Skin of body (tissue), 2 donors: Measurements from ENCODE around the gene EPB41L4B. TPM values are rescaled to one million over a fixed set of nuclear protein-coding genes. Genes with fewer than 3 reads are reported as not detected.
"Not testable (repeated sequence)": the region's sequence is repeated elsewhere in the genome, so short reads cannot be mapped to it uniquely, and the experiment has no call there.

Experiments
- DNase-seq: peaks from one replicate; lab custom pipeline; 2025; lab: John Stamatoyannopoulos, UW
- total RNA-seq: library from RNA; depleted of rRNA; stranded (reverse); fragments of >200 nt; gene quantifications from one replicate; pipeline ENCODE4 v1.2.3, GENCODE V29; 2014

EPB41L4B gene
- total RNA-seq = 11.3 TPM

- peak; percentile 40 for DNase-seq
Observed at GRCh38 chr9:109320742-109321448, at the start of gene EPB41L4B. Gene EPB41L4B (minus strand): TSS chr9:109321059. CDS start chr9:109320446, 613 bp downstream.

DNA sequence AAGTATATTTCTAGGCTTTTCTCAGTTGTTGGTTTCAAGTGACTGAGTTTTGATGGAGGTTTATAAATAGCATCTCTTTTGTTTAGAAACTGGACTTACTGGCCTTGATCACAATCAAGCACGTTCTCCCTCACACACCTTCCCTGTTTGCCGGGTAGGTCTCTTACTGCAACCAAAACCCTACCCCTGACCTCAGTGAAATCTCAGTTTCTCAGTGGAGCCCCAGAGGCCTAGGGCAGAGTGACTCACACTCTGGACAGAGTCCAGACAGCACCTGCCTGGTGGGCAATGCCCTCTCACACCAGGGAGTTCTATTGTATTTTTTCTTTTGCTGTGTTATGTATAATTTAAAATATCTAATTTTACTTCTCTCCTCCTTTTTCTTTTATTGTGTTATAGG is 48.4 kb upstream of the EPB41L4B start:
- no peak for DNase-seq

GRCh38 chr9:109360771-109361170 is 39.9 kb upstream of the EPB41L4B start:
- DNase-seq = no peak

DNA sequence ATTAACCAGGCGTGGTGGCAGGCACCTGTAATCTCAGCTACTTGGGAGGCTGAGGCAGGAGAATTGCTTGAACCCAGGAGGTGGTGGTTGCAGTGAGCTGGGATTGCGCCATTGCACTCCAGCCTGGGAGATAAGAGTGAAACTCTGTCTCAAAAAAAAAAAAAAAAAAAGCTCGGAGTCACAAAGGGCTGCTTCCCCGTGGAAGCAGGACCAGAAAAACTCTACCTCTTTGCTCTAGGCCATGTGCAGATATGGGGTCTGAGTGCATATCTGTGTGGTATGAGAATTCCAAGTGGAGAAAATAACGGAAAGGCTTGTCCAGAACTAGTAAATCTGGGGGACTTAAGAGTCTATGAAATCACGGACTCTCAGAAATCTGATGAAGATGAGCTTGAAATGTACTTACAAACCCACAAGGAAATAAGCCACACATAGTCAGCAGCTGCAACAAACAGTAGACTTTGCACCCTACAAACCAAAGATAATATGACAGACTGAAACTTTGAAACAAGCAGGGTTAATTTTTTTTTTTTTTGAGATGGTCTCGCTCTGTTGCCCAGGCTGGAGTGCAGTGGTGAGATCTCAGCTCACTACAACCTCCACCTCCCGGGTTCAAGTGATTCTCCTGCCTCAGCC is 38.2 kb upstream of the EPB41L4B start:
- not testable (repeated sequence) for DNase-seq

DNA sequence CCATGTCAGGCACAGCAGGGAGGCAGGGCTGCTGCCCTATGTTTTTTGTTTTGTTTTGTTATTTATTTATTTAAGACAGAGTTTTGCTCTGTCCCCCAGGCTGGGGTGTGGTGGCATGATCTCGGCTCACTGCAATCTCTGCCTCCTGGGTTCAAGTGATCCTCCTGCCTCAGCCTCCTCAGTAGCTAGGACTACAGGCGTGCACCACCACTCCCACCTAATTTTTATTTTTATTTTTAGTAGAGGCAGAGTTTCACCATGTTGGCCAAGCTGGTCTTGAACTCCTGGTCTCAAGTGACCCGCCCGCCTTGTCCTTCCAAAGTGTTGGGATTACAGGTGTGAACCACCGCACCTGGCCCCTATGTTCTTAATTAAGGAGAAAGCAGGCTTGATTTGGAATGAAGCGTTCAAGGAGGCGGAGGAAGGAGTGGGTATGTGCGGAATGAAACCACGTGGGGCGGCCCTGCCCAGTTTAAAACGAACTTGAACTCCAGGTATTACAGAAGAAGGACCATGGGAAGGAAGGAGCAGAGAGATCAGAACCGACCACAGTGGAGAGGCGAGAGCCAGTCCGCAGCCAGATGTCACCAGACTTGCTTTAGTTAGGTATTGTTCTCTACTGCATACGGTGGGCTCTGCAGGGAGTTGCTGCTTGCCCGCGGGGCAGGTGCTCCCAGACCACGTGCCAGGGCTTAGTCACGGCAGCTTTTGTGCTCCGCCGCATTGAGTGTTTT is 34.9 kb upstream of the EPB41L4B start:
- DNase-seq = no peak

- no peak for DNase-seq
Observed at GRCh38 chr9:109354190-109354589, 33.3 kb upstream of the EPB41L4B start.

DNA sequence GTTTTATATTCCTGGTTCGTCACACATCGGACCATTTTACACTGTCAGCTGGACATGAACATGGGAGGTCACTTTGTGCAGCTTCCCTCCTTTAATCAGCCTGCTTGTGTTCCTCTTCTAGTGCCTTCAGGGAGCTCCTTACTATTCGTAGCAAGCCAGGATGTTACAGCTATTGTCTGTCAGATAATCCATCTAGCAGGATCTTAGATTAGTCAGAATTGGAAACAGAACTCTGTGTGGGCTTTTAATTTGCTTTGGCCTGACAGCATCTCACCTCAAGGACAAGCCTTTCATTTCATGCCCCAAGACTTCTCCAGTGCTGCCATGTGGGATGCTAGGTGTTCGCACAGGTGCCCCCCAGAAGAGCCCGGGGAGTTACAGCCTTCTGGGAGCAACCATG is 30.2 kb upstream of the EPB41L4B start:
- no peak for DNase-seq

GRCh38 chr9:109349421-109349846 is 28.6 kb upstream of the EPB41L4B start:
- no peak for DNase-seq

GRCh38 chr9:109346904-109347303 is 26.0 kb upstream of the EPB41L4B start:
- no peak for DNase-seq

DNA sequence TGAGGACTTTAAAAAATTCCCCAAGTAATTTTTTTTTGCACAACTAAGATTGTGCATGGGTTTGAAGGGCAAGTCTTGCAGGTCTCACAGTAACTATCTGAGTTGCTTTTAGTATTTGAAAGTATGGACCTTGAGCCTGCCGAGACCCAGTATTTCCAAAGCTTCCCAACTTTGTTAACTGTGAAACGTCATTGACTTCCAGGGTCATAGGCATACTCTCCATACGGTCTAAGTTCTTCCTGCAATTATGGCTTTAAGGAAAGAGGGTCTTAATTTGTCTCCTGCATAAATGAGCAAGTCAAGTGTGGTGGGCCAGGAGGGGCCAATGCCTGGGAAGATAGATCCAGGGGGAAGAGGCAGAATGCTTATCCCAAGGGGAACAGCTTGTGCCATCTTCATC is 24.0 kb upstream of the EPB41L4B start:
- DNase-seq = no peak

DNA sequence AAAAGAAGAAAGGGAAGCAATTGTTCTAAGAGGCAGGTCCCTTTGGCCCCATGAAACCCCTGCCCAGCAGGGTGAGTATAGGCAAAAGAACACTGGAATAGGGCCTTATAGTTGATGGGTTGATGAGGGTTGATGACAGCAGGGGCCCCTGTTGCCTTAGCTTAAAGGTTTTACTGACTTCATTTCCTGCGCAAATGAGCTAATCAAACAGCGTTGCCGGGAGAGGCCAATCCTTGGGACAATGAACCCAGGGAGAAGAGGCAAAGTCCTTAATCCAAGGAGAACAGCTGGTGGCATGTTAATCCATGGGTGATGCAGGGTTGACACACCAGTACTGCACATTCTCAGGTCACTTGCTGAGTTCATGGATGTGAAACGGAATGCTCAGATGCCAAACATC is 22.0 kb upstream of the EPB41L4B start:
- DNase-seq = no peak

- DNase-seq = no peak
Observed at GRCh38 chr9:109341561-109341960, 20.7 kb upstream of the EPB41L4B start.

GRCh38 chr9:109340979-109341378 is 20.1 kb upstream of the EPB41L4B start:
- not testable (repeated sequence) for DNase-seq

DNA sequence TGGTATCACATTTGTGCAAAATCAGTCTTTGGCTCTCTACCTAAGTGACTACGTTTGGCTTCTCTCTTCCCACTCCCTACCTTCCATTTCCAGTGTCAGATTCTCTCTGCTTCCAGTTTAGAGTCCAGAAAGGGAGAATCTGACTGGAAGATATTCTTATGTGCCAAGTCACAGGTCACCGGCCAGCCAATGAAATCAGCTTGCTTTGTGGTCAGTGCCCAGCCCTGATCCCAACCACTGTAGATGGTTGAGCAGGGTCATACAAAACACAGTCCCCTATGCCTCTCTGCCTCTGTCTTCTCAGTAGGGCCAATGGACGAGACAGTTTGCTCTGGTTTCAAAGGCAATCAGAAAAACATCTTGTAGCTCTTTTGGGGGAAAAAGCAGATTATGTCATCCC is 15.6 kb upstream of the EPB41L4B start:
- no peak for DNase-seq

GRCh38 chr9:109335929-109336328 is 15.1 kb upstream of the EPB41L4B start:
- no peak for DNase-seq

- no peak for DNase-seq
Observed at GRCh38 chr9:109335121-109335520, 14.3 kb upstream of the EPB41L4B start.

DNA sequence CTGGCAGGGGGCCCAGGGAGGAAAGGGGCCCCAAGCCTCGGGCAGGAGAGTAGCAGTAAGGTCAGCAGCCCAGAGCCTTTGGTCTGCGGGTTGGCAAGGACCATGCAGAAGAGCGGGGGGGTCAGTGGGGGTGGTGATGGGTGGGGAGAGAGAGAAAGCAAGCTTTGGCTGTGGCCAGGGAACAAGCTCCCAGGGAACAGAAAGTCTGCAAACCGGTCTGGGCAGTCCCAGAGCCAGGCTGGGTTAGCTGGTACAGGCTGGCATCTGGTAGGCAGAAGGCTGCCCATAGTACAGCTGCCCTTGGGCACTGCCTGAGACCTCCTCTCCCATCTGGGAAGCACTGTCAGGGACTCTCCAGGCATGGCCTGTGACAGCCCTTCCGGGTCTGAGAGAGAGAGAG is 10.5 kb upstream of the EPB41L4B start:
- no peak for DNase-seq

DNA sequence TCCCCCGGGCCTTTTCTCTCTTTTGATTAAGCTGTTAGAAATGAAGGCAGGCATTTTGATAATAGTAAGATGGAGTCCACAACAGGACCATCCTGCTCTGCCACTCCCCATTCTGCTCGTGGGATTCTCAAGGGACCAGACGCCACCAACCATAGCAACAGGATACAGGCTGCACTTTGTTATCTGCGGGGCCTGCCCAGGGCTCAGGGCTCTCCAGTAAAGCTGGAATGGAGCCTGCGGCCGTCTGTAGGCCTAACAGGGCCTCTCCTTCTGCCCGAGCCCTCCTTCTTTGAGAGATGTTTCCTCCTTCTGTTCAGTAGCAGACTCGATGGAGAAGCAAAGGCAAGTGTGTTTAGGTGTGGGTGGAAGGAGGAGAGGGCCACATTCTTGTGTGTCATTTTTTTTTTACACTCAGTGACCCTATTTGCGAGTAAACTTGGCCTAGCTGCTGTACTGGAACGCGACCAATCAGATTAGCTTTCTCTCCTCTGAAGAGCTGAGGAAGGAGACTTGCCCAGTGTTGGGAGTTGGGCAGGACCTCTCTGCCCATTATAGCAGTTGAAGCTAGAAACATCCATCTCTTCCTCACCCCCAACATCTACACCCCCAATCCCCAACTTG is 8.9 kb upstream of the EPB41L4B start:
- DNase-seq = no peak

- peak; percentile 4 for DNase-seq
Observed at GRCh38 chr9:109328978-109329637, 8.2 kb upstream of the EPB41L4B start.

DNA sequence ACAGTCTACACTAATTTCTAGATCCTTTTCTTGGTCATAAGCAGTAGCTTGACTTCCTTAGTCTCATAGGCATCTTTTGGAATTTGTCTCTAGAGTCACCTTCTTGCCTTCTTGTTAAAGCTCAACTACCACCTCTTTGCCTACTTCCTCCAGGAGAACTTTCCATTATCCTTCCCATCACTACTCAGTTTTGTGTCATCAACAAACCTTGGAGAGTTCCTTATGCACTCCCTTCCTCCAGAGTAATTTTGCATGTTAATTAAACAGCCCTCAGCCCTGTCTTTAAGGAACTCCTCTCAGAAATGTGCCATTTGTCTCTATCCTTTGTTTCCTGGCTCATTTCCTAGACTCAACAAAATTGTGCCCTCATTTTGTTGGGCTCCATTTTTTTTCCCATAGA is 4.2 kb upstream of the EPB41L4B start:
- DNase-seq = no peak

DNA sequence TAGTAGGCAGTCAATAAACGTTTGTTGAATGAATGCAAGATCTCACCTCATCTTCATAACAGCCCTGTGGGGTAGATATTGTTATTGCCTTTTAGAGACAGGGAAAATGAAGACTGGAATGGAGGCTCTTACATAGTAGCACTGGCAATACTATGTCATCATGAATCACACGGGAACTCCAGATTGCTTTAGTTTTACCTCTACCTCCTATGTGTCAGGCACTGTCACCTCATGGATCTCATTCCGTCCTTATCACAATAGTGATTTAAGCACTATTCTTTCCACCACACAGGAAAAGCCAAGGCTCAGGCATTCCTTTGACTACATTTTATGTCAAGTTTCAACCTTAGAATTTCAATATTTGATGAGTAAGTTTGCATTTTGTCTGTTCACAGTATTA is 2.9 kb upstream of the EPB41L4B start:
- DNase-seq = no peak

GRCh38 chr9:109321727-109322126 is 868 bp upstream of the EPB41L4B start:
- DNase-seq = no peak
